Karpas-422 (cell line): Measurements from ENCODE around the gene ZNF740. TPM values are rescaled to one million over a fixed set of nuclear protein-coding genes. Genes with fewer than 3 reads are reported as not detected.

Experiments
- DNase-seq: peaks from one replicate; pipeline ENCODE4 v3.0.0-alpha.2; 2015
- H2AFZ ChIP-seq: fragments of 200-600 bp; sonication (generic); 2 replicates; pipeline ENCODE4 v1.6.1; 2014; ENCODE audit warnings: antibody characterized with exemption, low read length, mixed read lengths
- H3K27ac ChIP-seq: fragments of 200-600 bp; sonication (generic); 2 replicates; pipeline ENCODE4 v1.5.1; 2014; ENCODE audit warnings: mild to moderate bottlenecking, low read length, moderate library complexity
- H3K27me3 ChIP-seq: fragments of 200-600 bp; sonication (generic); 2 replicates; pipeline ENCODE4 v1.6.1; 2014; ENCODE audit warnings: low read length, mixed read lengths
- H3K36me3 ChIP-seq: fragments of 200-600 bp; sonication (generic); 2 replicates; pipeline ENCODE4 v1.6.1; 2014; ENCODE audit warnings: low read length, mixed read lengths; ENCODE audit not compliant: insufficient read depth
- H3K4me1 ChIP-seq: fragments of 200-600 bp; sonication (generic); 2 replicates; pipeline ENCODE4 v1.6.1; 2014; ENCODE audit warnings: mild to moderate bottlenecking, low read length, mixed read lengths
- H3K4me2 ChIP-seq: fragments of 200-600 bp; sonication (generic); 2 replicates; pipeline ENCODE4 v1.6.1; 2014; ENCODE audit warnings: low read length, low read depth, mild to moderate bottlenecking; ENCODE audit not compliant: poor library complexity, severe bottlenecking
- H3K4me3 ChIP-seq: fragments of 200-600 bp; sonication (generic); 2 replicates; pipeline ENCODE4 v1.5.1; 2014; ENCODE audit warnings: mild to moderate bottlenecking, antibody characterized with exemption, low read length, mixed read lengths
- H3K79me2 ChIP-seq: fragments of 200-600 bp; sonication (generic); 2 replicates; pipeline ENCODE4 v1.6.1; 2014; ENCODE audit warnings: mild to moderate bottlenecking, low read length, mixed read lengths
- H3K9ac ChIP-seq: fragments of 200-600 bp; sonication (generic); 2 replicates; pipeline ENCODE4 v1.6.0; 2014; ENCODE audit warnings: low read length
- H3K9me2 ChIP-seq: fragments of 200-600 bp; sonication (generic), shearing (Covaris generic); replicated peaks from 2 replicates; pipeline ENCODE4 v1.6.0; 2014; ENCODE audit warnings: mild to moderate bottlenecking, low read length, moderate library complexity; ENCODE audit not compliant: insufficient read depth
- H3K9me3 ChIP-seq: fragments of 300-700, 200-600 bp; sonication (generic); 2 replicates; pipeline ENCODE4 v1.6.1; 2014; ENCODE audit warnings: low read length, mixed read lengths
- H4K20me1 ChIP-seq: fragments of 200-600 bp; sonication (generic); 2 replicates; pipeline ENCODE4 v1.6.1; 2014; ENCODE audit warnings: mild to moderate bottlenecking, antibody characterized with exemption, low read length, low read depth; ENCODE audit not compliant: insufficient read depth
- total RNA-seq: library from RNA; depleted of rRNA; stranded (reverse); fragments of >200 nt; shearing (Covaris generic); gene quantifications from 2 replicates; pipeline ENCODE4 v1.2.3, GENCODE V29; 2014; ENCODE audit warnings: low replicate concordance

ZNF740 gene
- total RNA-seq, 1 experiment from 2014 or later, result 30.6 TPM

- H3K9me2 ChIP-seq, result no peaks in the 10 kb centered on the region
- H3K4me1 ChIP-seq, result peaks cover 12% of the 10 kb centered on the region
- H3K9ac ChIP-seq, result no peak overlapping the region
- H3K4me2 ChIP-seq, result no peak overlapping the region
- no peak overlapping the region for H3K4me3 ChIP-seq
- no peaks in the 10 kb centered on the region for H4K20me1 ChIP-seq
- no peak for DNase-seq
- H3K27me3 ChIP-seq, result no peaks in the 10 kb centered on the region
- no peaks in the 10 kb centered on the region for H3K36me3 ChIP-seq
- H3K27ac ChIP-seq, result no peak overlapping the region
- no peaks in the 10 kb centered on the region for H3K79me2 ChIP-seq
- no peaks in the 10 kb centered on the region for H3K9me3 ChIP-seq
- H2AFZ ChIP-seq, result no peak overlapping the region
Measured at GRCh38 chr12:53226815-53227214, 46.3 kb downstream of the ZNF740 start.

GRCh38 chr12:53227341-53227740 lies 46.8 kb downstream of the ZNF740 start:
- no peak overlapping the region for H3K4me2 ChIP-seq
- no peaks in the 10 kb centered on the region for H4K20me1 ChIP-seq
- no peaks in the 10 kb centered on the region for H3K9me3 ChIP-seq
- no peaks in the 10 kb centered on the region for H3K9me2 ChIP-seq
- H3K4me3 ChIP-seq, result no peak overlapping the region
- DNase-seq, result no peak
- H3K27me3 ChIP-seq, result no peaks in the 10 kb centered on the region
- no peak overlapping the region for H3K27ac ChIP-seq
- H3K79me2 ChIP-seq, result no peaks in the 10 kb centered on the region
- H3K9ac ChIP-seq, result no peak overlapping the region
- no peak overlapping the region for H2AFZ ChIP-seq
- no peaks in the 10 kb centered on the region for H3K36me3 ChIP-seq
- peaks cover 9% of the 10 kb centered on the region for H3K4me1 ChIP-seq

GRCh38 chr12:53227836-53228235 lies 47.3 kb downstream of the ZNF740 start:
- Histone ChIP-seq H3K4me3 (no peak overlapping the region), H3K36me3 (no peaks in the 10 kb centered on the region), H2AFZ (no peak overlapping the region), H3K4me2 (no peak overlapping the region), H3K9me3 (no peaks in the 10 kb centered on the region), H3K9me2 (no peaks in the 10 kb centered on the region), H3K4me1 (peaks cover 12% of the 10 kb centered on the region), H4K20me1 (no peaks in the 10 kb centered on the region), H3K27me3 (no peaks in the 10 kb centered on the region), H3K9ac (no peak overlapping the region), H3K27ac (no peak overlapping the region), H3K79me2 (no peaks in the 10 kb centered on the region)
- DNase-seq, result no peak

GRCh38 chr12:53229454-53229853 lies 48.9 kb downstream of the ZNF740 start:
- Histone ChIP-seq H3K27me3 (no peaks in the 10 kb centered on the region), H3K79me2 (no peaks in the 10 kb centered on the region), H2AFZ (no peak overlapping the region), H3K9ac (no peak overlapping the region), H3K36me3 (no peaks in the 10 kb centered on the region), H3K27ac (no peak overlapping the region), H3K4me2 (no peak overlapping the region), H4K20me1 (no peaks in the 10 kb centered on the region), H3K4me3 (no peak overlapping the region), H3K9me2 (no peaks in the 10 kb centered on the region), H3K9me3 (no peaks in the 10 kb centered on the region), H3K4me1 (peaks cover 18% of the 10 kb centered on the region)
- DNase-seq, result no peak

GRCh38 chr12:53230108-53230845 lies 49.8 kb downstream of the ZNF740 start:
- H4K20me1 ChIP-seq, result no peaks in the 10 kb centered on the region
- DNase-seq, result no peak
- no peaks in the 10 kb centered on the region for H3K9me2 ChIP-seq
- no peaks in the 10 kb centered on the region for H3K79me2 ChIP-seq
- no peaks in the 10 kb centered on the region for H3K27me3 ChIP-seq
- H3K36me3 ChIP-seq, result no peaks in the 10 kb centered on the region
- no peak overlapping the region for H3K4me3 ChIP-seq
- H3K4me2 ChIP-seq, result no peak overlapping the region
- H3K4me1 ChIP-seq, result peaks cover 18% of the 10 kb centered on the region
- no peak overlapping the region for H2AFZ ChIP-seq
- H3K9me3 ChIP-seq, result no peaks in the 10 kb centered on the region
- no peak overlapping the region for H3K9ac ChIP-seq
- H3K27ac ChIP-seq, result no peak overlapping the region

GRCh38 chr12:53231671-53231920 lies 51.1 kb downstream of the ZNF740 start:
- no peak for DNase-seq
- H3K36me3 ChIP-seq, result no peaks in the 10 kb centered on the region
- peak overlapping the region; percentile 62 for H3K4me3 ChIP-seq
- no peaks in the 10 kb centered on the region for H4K20me1 ChIP-seq
- peak overlapping the region; percentile 43 for H3K9ac ChIP-seq
- H3K79me2 ChIP-seq, result no peaks in the 10 kb centered on the region
- H3K9me3 ChIP-seq, result no peaks in the 10 kb centered on the region
- H3K4me1 ChIP-seq, result peaks cover 18% of the 10 kb centered on the region
- no peaks in the 10 kb centered on the region for H3K27me3 ChIP-seq
- H3K27ac ChIP-seq, result no peak overlapping the region
- no peaks in the 10 kb centered on the region for H3K9me2 ChIP-seq
- no peak overlapping the region for H2AFZ ChIP-seq
- peak overlapping the region; percentile 45 for H3K4me2 ChIP-seq

GRCh38 chr12:53231921-53232645 lies 51.6 kb downstream of the ZNF740 start, which contains the start of gene RARG:
Gene RARG (minus strand): TSS chr12:53232209. CDS start chr12:53227545, 4,664 bp downstream.
- no peaks in the 10 kb centered on the region for H4K20me1 ChIP-seq
- peak within 1 kb of the TSS; percentile 59 for H3K4me2 ChIP-seq
- no peaks in the 10 kb centered on the region for H3K27me3 ChIP-seq
- H3K9me3 ChIP-seq, result no peaks in the 10 kb centered on the region
- no peak within 1 kb of the TSS for H3K27ac ChIP-seq
- H3K9ac ChIP-seq, result peak within 1 kb of the TSS; percentile 48
- peak within 1 kb of the TSS; percentile 25; the same call in 1 of the 2 replicates for H2AFZ ChIP-seq
- no peaks in the 10 kb centered on the region for H3K36me3 ChIP-seq
- H3K9me2 ChIP-seq, result no peaks in the 10 kb centered on the region
- H3K4me1 ChIP-seq, result peaks cover 18% of the 10 kb centered on the region
- peak; percentile 59 for DNase-seq
- H3K79me2 ChIP-seq, result no peaks in the 10 kb centered on the region
- peak within 1 kb of the TSS; percentile 62 for H3K4me3 ChIP-seq

GRCh38 chr12:53232646-53233461 lies 52.3 kb downstream of the ZNF740 start:
- H3K4me1 ChIP-seq, result peaks cover 18% of the 10 kb centered on the region
- no peaks in the 10 kb centered on the region for H3K27me3 ChIP-seq
- DNase-seq, result peak; percentile 56
- H2AFZ ChIP-seq, result peak overlapping the region; percentile 25; the same call in 1 of the 2 replicates
- H3K9me2 ChIP-seq, result no peaks in the 10 kb centered on the region
- H3K4me3 ChIP-seq, result peak overlapping the region; percentile 56
- no peaks in the 10 kb centered on the region for H3K9me3 ChIP-seq
- H3K9ac ChIP-seq, result peak overlapping the region; percentile 48
- H3K36me3 ChIP-seq, result no peaks in the 10 kb centered on the region
- no peaks in the 10 kb centered on the region for H4K20me1 ChIP-seq
- H3K79me2 ChIP-seq, result no peaks in the 10 kb centered on the region
- no peak overlapping the region for H3K27ac ChIP-seq
- peak overlapping the region; percentile 59 for H3K4me2 ChIP-seq
